ENCODE measurements around the gene RBMS1. TPM values are rescaled to one million over a fixed set of nuclear protein-coding genes. Genes with fewer than 3 reads are reported as not detected.

RBMS1 gene
- total RNA-seq, 4 donors from 2014 or later: 133 to 180 (median 139) TPM

- ATAC-seq (ENCODE audit: low FRiP score): no peak
- TF ChIP-seq, protein P1, sequence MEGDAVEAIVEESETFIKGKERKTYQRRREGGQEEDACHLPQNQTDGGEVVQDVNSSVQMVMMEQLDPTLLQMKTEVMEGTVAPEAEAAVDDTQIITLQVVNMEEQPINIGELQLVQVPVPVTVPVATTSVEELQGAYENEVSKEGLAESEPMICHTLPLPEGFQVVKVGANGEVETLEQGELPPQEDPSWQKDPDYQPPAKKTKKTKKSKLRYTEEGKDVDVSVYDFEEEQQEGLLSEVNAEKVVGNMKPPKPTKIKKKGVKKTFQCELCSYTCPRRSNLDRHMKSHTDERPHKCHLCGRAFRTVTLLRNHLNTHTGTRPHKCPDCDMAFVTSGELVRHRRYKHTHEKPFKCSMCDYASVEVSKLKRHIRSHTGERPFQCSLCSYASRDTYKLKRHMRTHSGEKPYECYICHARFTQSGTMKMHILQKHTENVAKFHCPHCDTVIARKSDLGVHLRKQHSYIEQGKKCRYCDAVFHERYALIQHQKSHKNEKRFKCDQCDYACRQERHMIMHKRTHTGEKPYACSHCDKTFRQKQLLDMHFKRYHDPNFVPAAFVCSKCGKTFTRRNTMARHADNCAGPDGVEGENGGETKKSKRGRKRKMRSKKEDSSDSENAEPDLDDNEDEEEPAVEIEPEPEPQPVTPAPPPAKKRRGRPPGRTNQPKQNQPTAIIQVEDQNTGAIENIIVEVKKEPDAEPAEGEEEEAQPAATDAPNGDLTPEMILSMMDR (IDR thresholded peaks at IDR 0.05): no peak
- DNase-seq (ENCODE audit: low spot score): no peak
Measured at GRCh38 chr2:160222546-160223283, 270.9 kb downstream of the RBMS1 start.

Data from omental fat pad (tissue), 4 donors.